Measurements from ENCODE around the gene LRCH3.

LRCH3 gene

DNA sequence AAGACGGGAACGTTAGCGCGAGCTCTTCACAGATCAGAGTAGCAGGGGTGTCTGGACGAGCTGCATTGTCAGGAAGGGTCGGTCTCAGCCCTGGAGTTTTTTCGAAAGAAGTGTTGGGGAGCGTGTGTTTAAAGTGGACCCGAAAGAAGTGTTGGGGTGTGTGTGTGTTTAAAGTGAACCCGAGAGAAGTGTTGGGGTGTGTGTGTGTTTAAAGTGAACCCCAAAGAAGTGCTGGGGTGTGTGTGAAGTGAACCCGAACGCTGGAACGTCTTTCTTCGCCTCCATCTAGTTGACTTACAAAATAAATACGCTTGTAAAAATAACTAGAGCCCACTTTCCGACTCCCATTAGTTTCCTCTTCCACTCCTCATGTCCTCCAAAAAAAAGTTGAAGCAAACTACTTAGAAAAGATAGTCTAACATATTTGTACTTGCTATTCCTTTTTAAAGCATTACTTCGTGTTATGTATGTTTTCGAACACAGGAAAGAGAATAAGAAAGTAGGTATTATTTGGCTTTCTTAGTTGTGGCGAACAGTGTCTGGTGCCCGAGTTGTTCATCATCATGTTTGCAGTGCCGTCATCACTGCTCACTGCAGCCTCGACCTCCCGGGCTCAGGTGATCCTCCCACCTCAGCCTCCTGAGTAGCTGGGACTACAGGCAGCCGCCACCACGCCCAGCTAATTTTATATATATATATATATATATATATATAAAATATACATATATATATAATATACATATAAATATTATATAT, 1.0 kb downstream of the LRCH3 start:
- peak; percentile 53 for DNase-seq (ENCODE audit: low read depth)

DNA sequence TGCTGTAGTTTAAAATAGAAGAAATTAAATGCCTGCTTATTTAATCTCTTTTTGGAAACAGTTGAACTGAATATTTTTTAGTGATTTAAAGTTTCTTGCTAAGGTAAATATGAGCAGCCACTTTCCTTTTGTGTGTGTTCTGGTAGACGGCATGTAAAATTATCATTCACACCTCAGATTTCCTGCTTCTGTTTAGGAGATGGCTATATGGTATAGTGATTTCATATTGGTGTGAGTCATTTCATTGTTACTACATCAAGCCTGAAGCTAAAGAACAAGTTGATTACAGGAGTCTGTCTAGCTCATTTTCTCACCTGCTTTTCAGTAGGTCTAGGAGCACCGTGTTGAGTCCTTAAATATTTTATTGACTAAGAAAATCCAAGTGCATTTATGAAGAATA, 2.2 kb downstream of the LRCH3 start:
- DNase-seq (ENCODE audit: low read depth), result peak; percentile 54

DNA sequence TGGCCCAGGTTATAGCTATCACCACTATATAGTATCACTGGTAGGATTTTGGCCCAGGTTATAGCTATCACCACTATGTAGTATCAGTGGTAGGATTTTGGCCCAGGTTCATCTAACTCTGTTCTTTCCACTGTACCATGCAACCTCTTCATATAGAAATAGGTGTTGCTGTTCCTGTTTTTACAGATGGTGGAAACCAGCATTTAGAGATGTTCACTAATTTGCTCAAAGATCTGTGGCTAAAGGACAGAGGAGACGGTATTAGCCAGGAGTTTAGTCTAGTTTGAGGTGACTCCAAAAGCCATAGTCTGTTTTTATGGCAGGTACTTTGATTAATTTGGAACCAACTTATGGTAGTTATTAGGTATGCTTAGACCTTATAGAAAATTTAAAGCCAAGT, 3.1 kb downstream of the LRCH3 start:
- no peak for DNase-seq (ENCODE audit: low read depth)

DNA sequence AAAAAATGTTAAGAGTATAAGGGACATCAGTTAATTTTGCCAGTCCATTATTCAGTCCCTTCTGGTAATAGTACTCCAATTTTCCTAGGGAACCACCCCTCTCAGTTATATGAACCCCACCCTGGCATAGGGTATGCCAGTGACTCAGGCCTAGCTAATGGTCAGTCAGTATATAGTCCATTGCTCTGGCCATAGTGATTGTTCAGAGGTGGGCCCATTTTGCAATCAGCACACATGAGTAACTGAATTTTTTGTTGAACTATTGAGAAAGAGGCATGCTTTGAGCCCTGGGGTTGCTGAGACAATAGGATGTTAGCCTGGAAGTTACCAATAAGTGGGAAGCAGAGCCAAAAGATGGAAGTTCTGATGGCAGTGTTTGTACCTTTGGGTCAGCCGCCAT, 4.1 kb downstream of the LRCH3 start:
- DNase-seq (ENCODE audit: low read depth), result peak; percentile 63

DNA sequence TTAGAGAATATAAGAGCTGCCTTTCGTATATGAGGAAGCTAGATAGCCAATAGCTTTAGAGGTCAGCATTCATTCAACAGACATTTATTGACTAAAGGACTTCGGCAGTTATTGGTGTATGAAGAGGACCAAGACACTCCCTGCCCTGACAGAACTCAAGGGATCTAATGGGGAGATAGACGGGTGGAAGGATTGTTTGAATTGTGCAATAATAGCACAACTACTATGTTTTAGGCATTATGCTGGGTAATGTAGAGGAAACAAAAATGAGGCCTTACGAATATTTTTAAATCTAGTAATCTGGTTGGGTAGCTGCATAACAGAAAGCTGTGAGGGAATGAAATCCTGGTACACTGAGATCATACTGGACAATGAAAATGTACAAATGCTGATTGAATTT, 5.0 kb downstream of the LRCH3 start:
- DNase-seq (ENCODE audit: low read depth), result no peak

DNA sequence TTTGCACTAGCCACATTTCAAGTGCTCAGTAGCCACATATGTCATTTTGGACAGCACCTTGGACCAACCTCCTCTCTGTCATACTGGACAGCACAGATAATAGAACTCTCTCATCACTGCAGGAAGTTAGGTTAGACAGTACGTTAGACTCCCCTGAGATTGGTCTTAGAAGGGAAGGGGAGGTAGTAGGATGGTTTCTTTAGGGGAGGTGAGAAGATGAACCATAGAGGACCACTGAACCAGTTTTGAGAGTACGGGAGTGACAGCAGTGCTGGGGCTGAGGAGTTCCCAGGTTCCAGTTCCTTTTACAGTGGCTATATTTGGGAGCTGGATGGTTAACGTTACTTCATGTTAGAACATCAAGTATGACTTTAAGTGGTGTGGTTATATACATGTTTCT, 7.8 kb downstream of the LRCH3 start:
- DNase-seq (ENCODE audit: low read depth), result peak; percentile 18

DNA sequence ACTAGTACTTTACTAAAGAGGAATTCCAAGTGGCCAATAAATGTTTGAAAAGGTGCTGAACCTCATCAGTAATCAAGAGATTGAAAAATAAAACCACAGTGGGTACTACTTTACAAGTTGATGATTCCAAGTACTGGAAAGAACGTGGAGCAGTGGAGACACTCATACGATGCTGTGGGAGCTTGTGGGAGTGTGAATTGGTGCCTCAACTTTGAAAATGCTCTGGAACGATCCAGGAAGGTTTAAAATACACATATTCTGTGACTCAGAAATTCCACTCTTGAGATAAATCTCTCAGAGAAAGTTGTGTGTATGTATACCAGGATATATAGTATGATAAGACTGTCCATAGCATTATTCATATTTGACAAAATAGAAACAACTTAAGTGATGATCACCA, 9.3 kb downstream of the LRCH3 start:
- DNase-seq (ENCODE audit: low read depth), result peak; percentile 28

DNA sequence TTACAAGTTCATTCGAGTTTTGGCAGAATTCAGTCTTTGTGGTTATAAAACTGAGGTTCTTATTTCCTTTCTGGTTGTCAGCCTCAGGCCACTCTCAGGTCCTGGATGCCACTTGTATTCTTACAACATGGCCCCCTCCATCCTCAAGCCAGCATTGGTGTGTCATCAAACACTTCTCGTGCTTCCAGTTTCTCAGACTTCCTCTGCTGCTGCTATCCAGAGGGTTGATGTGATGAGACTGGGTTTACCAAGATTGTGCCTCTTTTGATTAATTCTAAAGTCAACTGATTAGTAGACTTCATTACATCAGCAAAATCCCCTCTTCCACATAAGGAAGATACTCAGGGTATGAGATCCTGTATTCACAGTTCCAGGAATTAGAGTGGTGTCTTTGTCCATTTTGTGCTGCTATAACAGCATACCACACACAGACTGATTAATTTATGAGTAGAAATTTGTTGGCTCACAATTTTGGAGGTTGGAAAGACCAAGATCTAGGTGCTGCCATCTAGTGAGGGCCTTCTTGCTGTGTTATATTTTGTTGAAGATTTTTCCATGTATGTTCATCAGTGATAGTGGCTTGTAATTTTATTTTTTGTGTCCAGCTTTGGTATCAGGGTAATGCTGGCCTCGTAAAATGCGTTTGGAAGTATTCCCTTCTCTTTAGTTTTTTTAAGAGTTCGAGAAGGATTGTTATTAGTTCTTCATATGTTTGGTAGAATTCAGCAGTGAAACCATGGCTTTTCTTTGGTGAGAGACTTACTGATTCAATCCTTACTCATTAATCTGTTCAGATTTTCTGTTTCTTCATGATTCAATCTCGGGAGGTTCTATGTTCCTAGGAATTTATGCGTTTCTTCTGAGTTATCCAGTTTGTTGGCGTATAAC, 11.1 kb downstream of the LRCH3 start:
- peak; percentile 91 for DNase-seq (ENCODE audit: low read depth)

DNA sequence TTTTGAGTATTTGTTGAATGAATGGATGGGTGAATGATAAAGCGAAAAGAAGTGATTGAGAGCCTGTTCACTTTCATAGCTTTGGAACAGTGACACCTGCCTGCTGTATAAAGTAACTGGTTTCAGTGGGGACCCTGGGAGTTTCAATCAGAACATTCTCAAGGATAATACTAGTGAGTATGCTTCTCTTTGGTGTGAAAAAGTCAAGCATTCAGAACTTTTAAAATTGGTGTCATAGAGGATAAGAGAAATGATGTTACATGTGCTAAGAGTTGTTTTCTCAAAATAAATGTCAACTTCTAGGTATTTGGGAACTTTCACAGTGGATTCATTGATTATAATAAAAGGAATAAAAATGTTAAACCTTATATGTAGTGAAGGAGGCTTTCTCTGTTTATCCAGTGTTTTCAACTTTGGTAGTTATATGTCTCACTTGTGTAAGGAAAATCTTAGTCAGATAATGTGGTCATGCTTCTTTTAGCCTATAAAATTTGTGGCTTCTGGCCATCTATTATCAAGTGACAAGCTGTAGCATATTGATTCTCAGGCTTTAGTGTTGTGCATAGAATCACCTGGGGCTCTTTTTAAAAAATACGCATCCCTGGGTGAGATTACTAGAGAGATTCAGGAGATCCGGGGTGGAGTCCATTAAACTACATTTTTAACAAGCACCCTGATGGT, 11.9 kb downstream of the LRCH3 start:
- DNase-seq (ENCODE audit: low read depth), result peak; percentile 32

DNA sequence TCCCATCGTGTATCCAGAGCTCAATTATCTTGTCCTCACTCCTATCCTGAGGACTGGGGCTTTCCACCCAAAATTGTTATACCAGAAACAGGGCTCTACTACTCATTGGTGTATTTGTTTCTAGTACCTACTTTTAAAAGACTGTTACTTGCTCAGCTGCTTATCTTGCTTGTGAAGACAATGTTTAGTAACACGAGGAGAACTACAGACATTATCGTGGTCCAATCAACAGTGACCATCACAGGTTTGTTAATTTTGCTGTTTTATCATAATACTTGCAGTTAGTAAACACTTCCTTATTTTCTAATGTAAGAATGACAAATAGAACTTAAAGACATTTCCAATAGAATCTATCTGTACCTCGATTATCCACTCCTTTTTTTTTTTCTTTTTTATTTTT, 13.5 kb downstream of the LRCH3 start:
- no peak for DNase-seq (ENCODE audit: low read depth)

DNA sequence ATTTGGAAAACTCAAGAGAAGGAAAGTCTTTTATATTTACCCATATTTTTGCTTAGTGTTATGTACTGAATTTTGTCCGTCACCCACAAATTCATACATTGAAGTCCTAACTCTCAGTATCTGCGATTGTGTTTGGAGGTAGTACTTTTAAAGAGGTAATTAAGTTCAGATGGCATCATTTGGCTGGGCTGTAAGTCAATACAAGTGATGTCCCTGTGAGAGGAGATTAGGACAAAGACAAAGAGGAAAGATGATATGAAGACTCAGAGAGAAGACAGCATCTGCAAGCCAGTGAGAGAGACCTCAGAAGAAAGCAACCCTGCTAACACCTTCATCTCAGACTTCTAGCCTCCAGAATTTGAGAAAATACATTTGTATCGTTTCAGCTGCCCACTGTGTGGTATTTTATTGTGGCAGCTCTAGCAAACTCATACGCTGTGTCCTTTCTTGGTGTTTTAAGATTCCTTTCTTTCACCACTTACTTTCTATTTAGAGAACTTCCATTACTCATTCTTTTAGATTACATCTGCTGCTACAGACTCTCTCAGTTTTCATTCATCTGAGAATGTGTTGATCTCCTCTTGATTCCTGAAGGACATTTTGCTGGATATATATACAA, 17.0 kb downstream of the LRCH3 start:
- DNase-seq (ENCODE audit: low read depth), result peak; percentile 81

DNA sequence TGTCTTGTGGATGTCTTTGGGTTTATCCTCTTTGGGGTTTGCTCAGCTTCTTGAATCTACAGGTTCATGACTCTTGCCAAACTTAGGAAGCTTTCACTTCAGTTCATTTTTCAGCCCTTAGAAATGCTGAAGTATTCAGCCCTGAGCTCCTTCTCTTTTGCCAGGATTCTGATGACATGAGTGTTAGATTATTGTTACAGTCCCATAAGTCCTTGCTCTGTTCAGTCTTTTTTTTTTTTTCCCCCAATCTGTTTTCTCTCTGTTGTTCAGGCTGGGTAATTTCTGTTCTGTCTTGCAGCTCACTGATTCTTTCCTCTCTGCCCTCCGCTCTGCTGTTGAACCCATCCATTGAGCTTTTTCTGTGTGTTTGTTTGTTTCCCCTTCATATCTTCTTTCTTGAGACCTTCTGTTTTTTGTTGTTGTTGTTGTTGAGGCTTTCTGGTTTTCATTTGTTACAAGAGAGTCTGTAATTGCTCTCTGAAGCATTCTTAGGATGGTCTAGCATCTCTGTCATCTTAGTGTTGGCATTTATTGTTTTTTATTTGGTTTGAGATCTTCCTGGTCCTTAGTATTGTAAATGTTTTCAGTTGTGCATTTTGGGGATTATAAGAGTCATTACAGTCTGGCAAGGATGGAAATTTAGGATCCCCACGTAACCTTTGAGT, 18.4 kb downstream of the LRCH3 start:
- peak; percentile 93 for DNase-seq (ENCODE audit: low read depth)

DNA sequence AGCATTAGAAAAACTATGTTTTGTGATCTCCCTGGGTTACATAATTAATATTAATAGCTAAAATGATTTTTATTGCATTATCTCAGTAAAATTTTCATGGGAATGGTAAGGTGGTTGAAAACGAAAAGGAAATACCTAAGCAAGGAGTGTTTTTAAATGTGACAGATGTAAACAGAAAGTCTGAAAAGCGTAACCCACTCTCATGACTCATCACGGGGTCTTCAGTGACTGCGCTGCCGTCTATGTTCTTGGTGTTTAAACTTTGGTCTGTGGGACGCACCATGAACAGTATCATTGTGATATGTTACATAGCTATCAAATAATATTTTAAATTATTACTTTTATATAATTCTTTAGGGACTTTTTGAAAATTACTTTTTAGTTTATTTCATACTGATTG, 19.8 kb downstream of the LRCH3 start:
- DNase-seq (ENCODE audit: low read depth), result no peak

DNA sequence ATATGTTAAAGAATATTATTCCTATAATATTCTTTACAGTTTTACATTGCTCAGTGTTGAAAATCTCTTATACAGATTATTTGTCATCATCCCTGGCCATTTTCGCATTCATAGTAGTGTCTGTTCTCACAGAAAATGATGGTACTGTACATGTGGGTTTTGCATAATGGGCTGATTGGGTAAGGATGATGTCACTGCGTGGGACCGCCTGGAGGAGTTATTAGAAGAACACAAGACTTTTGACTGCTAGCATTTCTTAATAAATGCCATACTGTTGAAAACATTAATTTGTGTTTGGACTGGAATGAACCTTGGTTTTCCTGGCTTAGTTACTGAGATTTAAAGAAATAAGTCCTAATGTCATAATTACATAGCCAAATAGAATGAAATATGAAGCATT, 20.3 kb downstream of the LRCH3 start:
- peak; percentile 98 for DNase-seq (ENCODE audit: low read depth)

DNA sequence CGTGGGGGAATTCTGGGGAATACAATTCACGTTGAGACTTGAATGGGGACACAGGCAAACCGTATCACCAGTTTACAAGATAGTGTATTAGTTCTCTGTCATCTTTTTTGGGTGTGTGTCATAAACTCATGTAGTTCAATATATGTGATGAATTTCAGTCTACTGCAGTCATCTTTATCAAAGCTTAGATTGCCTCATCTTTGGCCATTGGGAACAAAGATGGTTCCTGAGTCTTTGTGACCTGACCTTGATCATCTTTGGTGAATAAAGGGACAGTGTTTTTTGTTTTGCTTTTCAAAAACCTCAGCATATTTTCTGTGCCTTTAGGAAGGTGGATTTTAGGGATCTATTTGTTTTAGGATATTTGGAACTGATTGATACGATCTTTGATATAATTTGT, 23.3 kb downstream of the LRCH3 start:
- DNase-seq (ENCODE audit: low read depth), result no peak

DNA sequence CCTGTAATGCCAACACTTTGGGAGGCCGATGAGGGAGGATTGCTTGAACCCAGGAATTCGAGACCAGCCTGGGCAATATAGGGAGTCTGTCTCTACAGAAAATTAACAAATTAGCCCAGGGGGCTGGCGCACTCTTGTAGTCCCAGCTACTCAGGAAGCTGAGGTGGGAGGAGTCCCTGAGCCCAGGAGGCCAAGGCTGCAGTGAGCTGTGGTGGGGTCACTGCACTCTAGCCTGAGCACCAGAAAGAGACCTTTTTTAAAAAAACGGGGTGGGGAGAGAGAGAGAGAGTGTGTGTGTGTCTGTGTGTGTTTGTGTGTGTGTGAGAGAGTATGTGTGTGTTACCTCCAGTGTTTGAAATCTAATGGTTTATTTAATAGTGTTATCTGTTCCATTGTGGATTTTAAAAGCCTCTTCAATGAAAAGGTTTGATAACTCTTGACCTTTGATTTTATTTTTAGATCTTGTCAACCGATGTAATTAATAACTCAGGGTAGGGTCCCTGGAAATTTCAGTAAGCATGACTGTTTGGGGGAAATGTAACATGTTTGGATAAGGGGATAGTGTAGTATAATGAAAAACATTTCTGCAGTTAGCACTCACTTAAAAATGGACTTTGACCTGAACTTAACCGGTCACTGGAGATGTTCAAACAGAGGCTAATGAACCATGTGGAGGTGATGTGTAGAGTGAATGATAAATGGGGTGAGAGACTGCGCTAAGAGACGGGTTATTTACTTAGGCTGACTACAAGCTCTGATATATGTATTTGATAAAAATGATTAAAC, 29.7 kb downstream of the LRCH3 start:
- DNase-seq (ENCODE audit: low read depth), result no peak

DNA sequence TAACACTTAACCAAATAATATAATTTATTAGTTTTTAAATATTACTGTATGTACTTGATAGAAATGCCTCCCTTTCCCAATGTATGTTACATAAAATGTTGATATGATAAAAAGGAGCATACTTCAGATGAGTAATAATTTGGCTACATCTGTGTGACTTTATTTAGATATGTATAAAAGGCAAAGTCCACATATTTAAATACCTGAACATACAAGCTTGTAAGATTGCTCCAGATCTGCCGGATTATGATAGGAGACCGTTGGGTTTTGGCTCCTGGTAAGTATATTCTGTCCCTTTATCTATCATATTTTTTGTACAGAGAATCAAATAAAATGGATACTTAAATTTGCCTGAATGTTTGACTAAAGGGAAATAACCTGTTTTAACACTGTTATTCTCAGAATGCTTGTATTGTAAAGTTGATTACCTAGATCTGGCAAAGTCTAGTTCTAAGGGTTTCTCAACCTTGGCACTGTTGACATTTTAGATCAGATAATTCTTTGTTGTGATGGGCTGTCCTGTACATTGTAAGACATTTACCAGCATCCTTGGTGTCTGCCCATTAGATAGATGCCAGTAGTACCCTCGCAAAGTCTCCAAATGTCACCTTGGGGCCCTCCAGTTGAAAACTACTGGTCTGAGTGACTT, 38.5 kb downstream of the LRCH3 start:
- no peak for DNase-seq (ENCODE audit: low read depth)

DNA sequence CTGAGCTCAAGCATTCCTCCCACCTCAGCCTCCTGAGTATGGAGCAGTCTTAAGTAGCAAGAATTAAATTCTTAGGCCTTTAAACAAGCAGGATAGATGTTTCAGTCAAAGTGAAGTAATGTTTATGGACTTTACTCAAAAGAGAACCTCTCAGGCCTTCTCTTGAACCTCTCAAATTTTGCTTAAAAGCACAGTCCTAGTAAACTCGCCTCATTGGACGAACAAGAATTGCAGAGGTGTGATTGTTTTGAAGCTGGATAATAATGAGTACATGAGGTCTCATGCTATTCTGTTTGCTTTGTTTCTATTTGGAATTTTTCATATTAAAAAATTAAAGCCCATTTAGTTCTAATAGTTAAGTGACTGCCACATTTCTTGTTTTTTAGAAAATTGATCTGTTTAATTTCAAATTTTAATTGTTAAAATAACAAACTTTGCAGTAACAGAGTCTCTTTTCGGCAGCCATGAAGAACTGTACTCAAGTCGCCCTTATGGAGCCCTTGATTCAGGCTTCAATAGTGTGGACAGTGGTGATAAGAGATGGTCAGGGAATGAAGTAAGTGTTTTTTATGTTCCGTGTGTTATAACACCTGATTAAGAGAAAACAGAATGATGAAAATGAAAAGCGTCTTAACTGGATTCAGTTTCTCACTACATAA, 39.4 kb downstream of the LRCH3 start:
- DNase-seq (ENCODE audit: low read depth), result no peak

DNA sequence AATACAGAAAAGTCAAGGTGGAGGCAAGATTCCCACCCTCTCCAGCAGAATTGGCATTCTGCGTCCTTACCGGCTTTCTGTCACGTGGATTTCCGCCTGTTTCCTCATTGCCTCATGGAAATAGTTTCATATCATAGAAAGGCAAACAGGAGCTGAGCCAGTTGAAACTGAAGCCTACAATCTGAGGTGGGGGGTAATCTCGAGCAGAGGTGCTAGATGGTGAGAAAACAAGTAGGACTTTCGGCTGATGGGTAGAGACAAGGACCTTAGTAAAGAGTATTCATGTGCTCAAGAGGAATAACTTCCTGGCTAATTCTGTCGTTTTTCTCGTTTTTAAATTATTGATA, 39.9 kb downstream of the LRCH3 start:
- no peak for DNase-seq (ENCODE audit: low read depth)

Data from EH (cell line).